A673 (cell line): ENCODE measurements around the gene MTFR1L. TPM values are rescaled to one million over a fixed set of nuclear protein-coding genes. Genes with fewer than 3 reads are reported as not detected.

Experiments
- BruUV-seq: library from RNA; stranded (reverse); fragments of 400-500 nt; replicated peaks from 2 replicates; lab custom pipeline; 2021; lab: Mats Ljungman, UMichigan
- CTCF ChIA-PET: fragments of 300-600 bp; sonication (Branson Sonifier 250); formaldehyde crosslinking; loops from one replicate; lab custom pipeline; 2022; ENCODE audit warnings: antibody characterized with exemption; lab: Charles Lee
- POLR2A ChIA-PET: fragments of 300-600 bp; sonication (Branson Sonifier 250); formaldehyde crosslinking; loops from one replicate; lab custom pipeline; 2022; ENCODE audit warnings: antibody characterized with exemption; ENCODE audit not compliant: low non-redundant PET; lab: Charles Lee
- DNase-seq: peaks from one replicate; pipeline ENCODE4 v3.0.0-alpha.2; 2015; ENCODE audit warnings: low spot score
- H3K27ac ChIP-seq: fragments of 200-600 bp; sonication (generic); 2 replicates; pipeline ENCODE4 v1.5.1; 2016; ENCODE audit warnings: mixed run types, low read depth, mild to moderate bottlenecking, mixed read lengths, antibody characterized with exemption, low read length; ENCODE audit not compliant: poor library complexity, severe bottlenecking
- H3K27me3 ChIP-seq: fragments of 200-600 bp; sonication (generic); replicated peaks from 2 replicates; pipeline ENCODE4 v1.6.1; 2017; ENCODE audit warnings: mixed run types, low read depth, mild to moderate bottlenecking, mixed read lengths, antibody characterized with exemption, low read length; ENCODE audit not compliant: insufficient read depth, poor library complexity
- H3K36me3 ChIP-seq: fragments of 200-600 bp; sonication (generic); 2 replicates; pipeline ENCODE4 v1.6.1; 2016; ENCODE audit warnings: mixed run types, mild to moderate bottlenecking, mixed read lengths, antibody characterized with exemption, low read length; ENCODE audit not compliant: insufficient read depth, poor library complexity, severe bottlenecking
- H3K4me1 ChIP-seq: fragments of 200-600 bp; sonication (generic); 2 replicates; pipeline ENCODE4 v1.6.1; 2017; ENCODE audit warnings: mixed run types, mild to moderate bottlenecking, mixed read lengths, antibody characterized with exemption, low read length; ENCODE audit not compliant: insufficient read depth, poor library complexity, severe bottlenecking
- H3K4me3 ChIP-seq: fragments of 200-600 bp; sonication (generic); 2 replicates; pipeline ENCODE4 v1.5.1; 2016; ENCODE audit warnings: low read depth, mixed run types, mild to moderate bottlenecking, mixed read lengths, low read length; ENCODE audit not compliant: poor library complexity, severe bottlenecking
- H3K9me3 ChIP-seq: fragments of 200-600 bp; sonication (generic); 2 replicates; pipeline ENCODE4 v1.6.1; 2016; ENCODE audit warnings: mixed run types, low read depth, mild to moderate bottlenecking, mixed read lengths, antibody characterized with exemption, low read length; ENCODE audit not compliant: poor library complexity, severe bottlenecking
- CTCF ChIP-seq: fragments of 300-800, 200-600 bp; sonication (generic); conservative IDR thresholded peaks from 2 replicates; pipeline ENCODE4 v1.5.1; 2017; ENCODE audit warnings: low read depth, mild to moderate bottlenecking, antibody characterized with exemption, low read length, moderate library complexity, mixed read lengths
- EZH2 ChIP-seq: fragments of 200-600 bp; sonication (generic); IDR thresholded peaks from 2 replicates; pipeline ENCODE4 v1.6.1; 2017; ENCODE audit warnings: borderline replicate concordance, low read depth, mild to moderate bottlenecking, mixed read lengths, antibody characterized with exemption, low read length; ENCODE audit not compliant: poor library complexity, severe bottlenecking
- intact Hi-C: fragments of 100-400 bp; cut with micrococcal nuclease; formaldehyde crosslinking; loops from one replicate; pipeline ENCODE4 v1.10.0; 2022; ENCODE audit not compliant: unreplicated experiment
- total RNA-seq: library from RNA; stranded (reverse); gene quantifications from 2 replicates; pipeline ENCODE4 v1.2.3, GENCODE V29; 2021

MTFR1L gene
- total RNA-seq, 1 experiment from 2014 or later = 45.0 TPM

DNA sequence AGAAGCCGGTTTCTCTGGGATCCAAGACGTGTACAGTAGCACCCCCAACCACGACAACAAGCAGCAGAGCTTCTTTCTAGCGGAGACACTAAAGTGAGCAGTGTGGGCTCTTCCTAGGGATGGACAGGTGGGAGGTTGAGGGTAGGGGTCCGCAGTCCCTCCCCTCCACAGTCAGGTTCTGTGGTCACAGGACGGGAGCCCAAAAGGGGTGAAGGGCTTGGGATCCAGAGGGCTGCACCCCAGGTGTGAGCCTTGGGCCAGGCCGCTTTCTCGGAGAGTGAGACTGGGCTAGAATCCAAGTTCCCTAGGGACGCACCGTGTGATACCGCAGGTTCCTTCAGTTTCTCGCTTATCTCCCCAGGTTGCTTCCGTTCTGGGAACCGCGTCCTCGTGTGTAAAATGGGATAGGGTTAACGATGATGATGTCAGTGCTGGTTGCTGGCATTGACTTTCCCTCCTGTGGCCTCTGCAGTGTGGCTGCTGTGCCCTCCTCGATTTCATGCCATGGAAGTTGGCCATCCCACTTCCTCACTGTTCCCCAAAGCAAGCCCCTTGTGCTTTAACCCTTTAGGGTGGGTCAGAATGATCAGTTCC, 37.0 kb upstream of the MTFR1L start:
- H3K27me3 ChIP-seq = no peaks in the 10 kb centered on the region
- ChIA-PET POLR2A (no interaction called here), CTCF (no interaction called here)
- no peaks in the 10 kb centered on the region for H3K36me3 ChIP-seq
- H3K27ac ChIP-seq = no peak overlapping the region
- TF ChIP-seq CTCF (no peak), EZH2 (no peak)
- peak; percentile 35 for DNase-seq
- H3K9me3 ChIP-seq = no peaks in the 10 kb centered on the region
- BruUV-seq = no TSS peak
- intact Hi-C loops = no loop called here
- H3K4me1 ChIP-seq = peaks cover 4% of the 10 kb centered on the region
- H3K4me3 ChIP-seq = no peak overlapping the region

DNA sequence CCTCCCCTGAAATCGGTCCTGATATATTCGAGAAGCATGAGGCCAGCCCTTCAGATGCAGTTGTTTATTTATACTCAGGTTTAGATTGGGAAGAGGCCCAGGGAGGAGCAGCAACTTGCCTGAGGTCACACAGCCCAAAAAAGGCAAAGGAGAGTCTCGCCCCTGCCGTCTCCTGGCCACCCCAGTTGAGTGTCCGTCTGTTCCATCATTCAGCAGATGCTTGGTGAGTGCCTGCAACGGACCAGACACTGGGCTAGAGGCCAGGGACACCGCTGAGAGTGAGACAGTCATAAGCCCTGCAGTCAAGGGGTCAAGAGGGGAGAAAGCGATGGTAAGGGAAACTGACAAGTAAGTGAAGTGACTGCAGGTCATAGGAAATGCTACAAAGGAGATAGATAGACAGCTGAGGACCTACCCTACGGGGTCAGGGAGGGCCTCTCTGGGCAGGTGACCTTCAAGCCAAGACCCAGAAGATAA, 35.1 kb upstream of the MTFR1L start:
- Histone ChIP-seq H3K27ac (no peak overlapping the region), H3K9me3 (no peaks in the 10 kb centered on the region), H3K4me1 (peaks cover 4% of the 10 kb centered on the region), H3K36me3 (no peaks in the 10 kb centered on the region), H3K27me3 (no peaks in the 10 kb centered on the region), H3K4me3 (no peak overlapping the region)
- intact Hi-C loops = no loop called here
- DNase-seq = no peak
- no TSS peak for BruUV-seq
- ChIA-PET POLR2A (no interaction called here), CTCF (interaction anchor here (0.6 kb wide), 1 partner anchor 11 kb away, joined by 3 read pairs; no protein-coding TSS in a partner anchor)
- no peak for TF ChIP-seq EZH2

DNA sequence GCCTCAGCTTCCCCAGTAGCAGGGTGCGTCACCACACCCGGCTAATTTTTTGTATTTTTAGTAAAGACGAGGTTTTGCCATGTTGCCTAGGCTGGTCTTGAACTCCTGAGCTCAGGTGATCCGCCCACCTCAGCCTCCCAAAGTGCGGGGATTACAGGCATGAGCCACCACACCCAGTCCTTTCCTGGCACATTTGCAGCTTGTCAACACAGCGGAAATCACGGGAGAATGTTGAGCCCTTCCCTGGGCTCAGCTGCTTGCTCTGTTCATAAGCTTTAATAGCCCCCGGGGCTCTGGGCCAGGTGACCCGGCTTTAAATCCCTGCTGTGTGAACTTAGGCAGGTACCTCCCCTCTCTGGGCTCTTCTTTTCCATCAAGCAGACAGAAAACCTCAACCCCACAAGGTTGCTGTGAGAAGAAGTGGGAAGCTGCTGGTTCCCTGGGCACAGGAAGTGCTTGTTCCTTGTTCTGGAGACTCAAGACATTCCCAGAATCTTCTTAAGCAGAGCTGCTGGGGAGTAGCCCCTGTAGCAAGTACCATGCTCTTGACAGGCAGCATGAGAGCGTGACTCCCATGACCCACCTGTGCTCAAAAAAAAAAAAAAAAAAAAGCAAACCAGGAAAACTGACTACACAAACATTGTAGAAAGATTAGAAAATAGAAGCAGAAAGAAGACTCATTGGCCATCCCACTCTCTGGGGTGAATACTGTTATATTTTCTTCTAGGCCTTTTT, 34.3 kb upstream of the MTFR1L start:
- no peaks in the 10 kb centered on the region for H3K4me1 ChIP-seq
- no peaks in the 10 kb centered on the region for H3K27me3 ChIP-seq
- DNase-seq = no peak
- ChIA-PET POLR2A (no interaction called here), CTCF (no interaction called here)
- BruUV-seq = no TSS peak
- no peaks in the 10 kb centered on the region for H3K9me3 ChIP-seq
- H3K36me3 ChIP-seq = no peaks in the 10 kb centered on the region
- TF ChIP-seq EZH2 (no peak), CTCF (no peak)
- no peak overlapping the region for H3K27ac ChIP-seq
- intact Hi-C loops = no loop called here
- H3K4me3 ChIP-seq = no peak overlapping the region
